GM12878 (cell line): Measurements from ENCODE around the gene PHF2. TPM values are rescaled to one million over a fixed set of nuclear protein-coding genes. Genes with fewer than 3 reads are reported as not detected.

ENCODE experiments used
- ATAC-seq: fragments of 200-7000 bp; cut with Tn5 transposase; 3 replicates; pipeline ENCODE4 v1.9.1; 2020; ENCODE audit warnings: mild to moderate bottlenecking, moderate library complexity
- BruUV-seq: library from RNA; stranded (reverse); fragments of 400-500 nt; replicated peaks from 2 replicates; lab custom pipeline; 2021; lab: Mats Ljungman, UMichigan
- CTCF ChIA-PET: fragments of 300-600 bp; sonication (Branson Sonifier 250); formaldehyde crosslinking; extraction: SDS; loops from one replicate; lab custom pipeline; 2021; ENCODE audit warnings: inconsistent platforms; lab: Yijun Ruan, JAX
- POLR2A ChIA-PET: fragments of 350-600 bp; formaldehyde crosslinking; extraction: SDS; loops from one replicate; lab custom pipeline; 2021; ENCODE audit warnings: inconsistent platforms; lab: Charles Lee
- RAD21 ChIA-PET: fragments of 300-600 bp; sonication (Branson Sonifier 250); formaldehyde crosslinking; loops from one replicate; lab custom pipeline; 2023; ENCODE audit warnings: antibody characterized with exemption; ENCODE audit not compliant: unreplicated experiment; lab: Charles Lee
- SMC1A ChIA-PET: fragments of 300-600 bp; sonication (Branson Sonifier 250); formaldehyde crosslinking; loops from one replicate; lab custom pipeline; 2023; ENCODE audit not compliant: unreplicated experiment, uncharacterized antibody; lab: Charles Lee
- DNase-seq: peaks from one replicate; pipeline ENCODE4 v3.0.0-alpha.2; 2011; ENCODE audit warnings: low read depth, low spot score
- FAIRE-seq: peaks from 3 replicates; lab custom pipeline; 2011; peaks lifted over from hg19 to GRCh38; lab: Jason Lieb, UNC
- H2AFZ ChIP-seq: 2 replicates; pipeline ENCODE4 v1.6.0; 2011; ENCODE audit warnings: low read depth, low read length, control low read depth; ENCODE audit not compliant: control insufficient read depth
- H3K27ac ChIP-seq: 2 replicates; pipeline ENCODE4 v1.5.1; 2011; ENCODE audit warnings: control low read depth; ENCODE audit not compliant: control insufficient read depth, insufficient read depth
- H3K27me3 ChIP-seq, 2 experiments: replicated peaks in 1 of 2; 2 replicates each; pipeline versions ENCODE4 v1.6.0 to v1.6.1; 2011; ENCODE audit warnings: low read length in 1 of 2; ENCODE audit not compliant: control insufficient read depth in 2 of 2, insufficient read depth in 2 of 2
- H3K36me3 ChIP-seq, 2 experiments: 2 replicates each; pipeline ENCODE4 v1.5.1; 2011; ENCODE audit warnings: low read length in 1 of 2; ENCODE audit not compliant: control insufficient read depth in 2 of 2, insufficient read depth in 2 of 2
- H3K4me1 ChIP-seq: 2 replicates; pipeline ENCODE4 v1.6.1; 2011; ENCODE audit warnings: mild to moderate bottlenecking, low read length, moderate library complexity, mixed read lengths; ENCODE audit not compliant: control insufficient read depth, insufficient read depth
- H3K4me2 ChIP-seq: 2 replicates; pipeline ENCODE4 v1.6.0; 2011; ENCODE audit warnings: control low read depth; ENCODE audit not compliant: control insufficient read depth, insufficient read depth
- H3K4me3 ChIP-seq: fragments of 200-600 bp; sonication (generic); 2 replicates; pipeline ENCODE4 v1.5.1; 2016
- H3K79me2 ChIP-seq: 2 replicates; pipeline ENCODE4 v1.6.0; 2011; ENCODE audit warnings: low read length; ENCODE audit not compliant: control insufficient read depth, insufficient read depth
- H3K9ac ChIP-seq: 2 replicates; pipeline ENCODE4 v1.8.0; 2011; ENCODE audit warnings: low read length, control low read depth, mixed read lengths; ENCODE audit not compliant: control insufficient read depth, insufficient read depth
- H3K9me3 ChIP-seq: replicated peaks from 3 replicates; pipeline ENCODE4 v1.5.1; 2011; ENCODE audit warnings: mild to moderate bottlenecking, low read length; ENCODE audit not compliant: control insufficient read depth, insufficient read depth
- H4K20me1 ChIP-seq: 2 replicates; pipeline ENCODE4 v1.6.0; 2011; ENCODE audit not compliant: control insufficient read depth, insufficient read depth
- BCL11A ChIP-seq: IDR thresholded peaks from 2 replicates; pipeline ENCODE4 v1.6.1; 2011; ENCODE audit warnings: low read depth, low read length
- CBFB ChIP-seq: IDR thresholded peaks from 2 replicates; pipeline ENCODE4 v1.6.1; 2016; ENCODE audit warnings: antibody characterized with exemption, low read depth
- CHD4 ChIP-seq: fragments of 200-600 bp; sonication (generic); IDR thresholded peaks from 2 replicates; pipeline ENCODE4 v1.6.1; 2016; ENCODE audit warnings: mild to moderate bottlenecking
- CREM ChIP-seq: IDR thresholded peaks from 2 replicates; pipeline ENCODE4 v1.6.1; 2014; ENCODE audit warnings: antibody characterized with exemption, low read depth
- ESRRA ChIP-seq: IDR thresholded peaks from 2 replicates; pipeline ENCODE4 v1.6.1; 2012; ENCODE audit warnings: mild to moderate bottlenecking, low read length, improper control_type of control experiment
- EZH2 ChIP-seq: IDR thresholded peaks from 2 replicates; pipeline ENCODE4 v1.6.1; 2012; ENCODE audit warnings: low read depth, mild to moderate bottlenecking, control low read depth, inconsistent platforms, low read length, borderline replicate concordance; ENCODE audit not compliant: control insufficient read depth
- FOXK2 ChIP-seq: fragments of 450-650 bp; IDR thresholded peaks from 2 replicates; pipeline ENCODE4 v1.6.1; 2017; ENCODE audit warnings: mild to moderate bottlenecking, moderate library complexity
- MEF2B ChIP-seq: fragments of 450-650 bp; IDR thresholded peaks from 2 replicates; pipeline ENCODE4 v1.6.1; 2018; ENCODE audit warnings: mild to moderate bottlenecking, moderate library complexity; ENCODE audit not compliant: partially characterized antibody, poor library complexity, severe bottlenecking
- MTA3 ChIP-seq: IDR thresholded peaks from 2 replicates; pipeline ENCODE4 v1.6.1; 2012; ENCODE audit warnings: low read length, inconsistent platforms, borderline replicate concordance
- MXI1 ChIP-seq: fragments of 150-350 bp; IDR thresholded peaks from 2 replicates; pipeline ENCODE4 v1.6.1; 2011; ENCODE audit warnings: low read depth, mild to moderate bottlenecking, inconsistent platforms, low read length, improper control_type of control experiment
- NRF1 ChIP-seq: conservative IDR thresholded peaks from 2 replicates; pipeline ENCODE4 v1.6.1; 2011; ENCODE audit warnings: mild to moderate bottlenecking, low read depth, low read length, improper control_type of control experiment
- POLR2AphosphoS5 ChIP-seq: IDR thresholded peaks from 2 replicates; pipeline ENCODE4 v1.6.1; 2011; ENCODE audit warnings: mild to moderate bottlenecking, low read length, inconsistent platforms
- RELA ChIP-seq: fragments of 450-650 bp; IDR thresholded peaks from 2 replicates; pipeline ENCODE4 v1.8.0; 2014; ENCODE audit warnings: borderline replicate concordance; ENCODE audit not compliant: partially characterized antibody
- RUNX3 ChIP-seq: IDR thresholded peaks from 2 replicates; pipeline ENCODE4 v1.6.1; 2012; ENCODE audit warnings: low read length, inconsistent platforms
- SRF ChIP-seq, 2 experiments: IDR thresholded peaks; 2 replicates each; pipeline ENCODE4 v1.6.1; 2011; ENCODE audit warnings: low read depth in 2 of 2, low read length in 2 of 2, mild to moderate bottlenecking in 1 of 2, moderate library complexity in 1 of 2
- STAT1 ChIP-seq: fragments of 450-650 bp; conservative IDR thresholded peaks from 2 replicates; pipeline ENCODE4 v1.6.1; 2014; ENCODE audit warnings: antibody characterized with exemption, mild to moderate bottlenecking
- TARDBP ChIP-seq: IDR thresholded peaks from 2 replicates; pipeline ENCODE4 v1.6.1; 2016; ENCODE audit warnings: borderline replicate concordance
- WGBS: methylation state at CpG from one replicate; pipeline ENCODE4 v1.1.6; 2016; ENCODE audit warnings: low lambda C conversion rate; ENCODE audit not compliant: insufficient replicate concordance, insufficient coverage; ENCODE audit errors: missing lambda C conversion rate; 5-methylcytosine and 5-hydroxymethylcytosine counted together
- in situ Hi-C: fragments of 300-500 bp; cut with MboI; formaldehyde crosslinking; loops from 9 replicates; pipeline ENCODE4 v1.14.3; 2018; ENCODE audit warnings: mixed read lengths
- intact Hi-C: fragments of 100-400 bp; cut with micrococcal nuclease; formaldehyde crosslinking; loops from one replicate; pipeline ENCODE4 v1.14.2; 2022; ENCODE audit not compliant: unreplicated experiment
- polyA plus RNA-seq, 11 experiments: library from polyadenylated mRNA; depleted of rRNA in 4 of 11; unstranded in 6 of 11; stranded (reverse) in 5 of 11; fragments of >200 nt; fragmentation: Nextera tagmentation in 4 of 11; fragmentation: Illumina TruSeq in 1 of 11; extraction: Ambion mirVana in 4 of 11; extraction: Trizol in 1 of 11; gene quantifications; 1 replicate in 1 of 11; 2 replicates in 10 of 11; pipeline versions ENCODE4 v1.2.1 to v1.2.3, GENCODE V29; 2011 to 2016; ENCODE audit warnings: inconsistent platforms in 2 of 11, missing spikeins in 2 of 11, low read depth in 1 of 11
- total RNA-seq, 4 experiments: library from RNA; depleted of rRNA in 3 of 4; stranded (reverse); fragments of >200 nt in 3 of 4; fragmentation: Illumina TruSeq in 1 of 4; extraction: Trizol in 1 of 4; gene quantifications; 2 replicates each; pipeline versions ENCODE4 v1.2.1 to v1.2.3, GENCODE V29; 2013 to 2021
- TF ChIP-seq, protein P1 (sequence below): fragments of 150-350 bp; IDR thresholded peaks from 2 replicates; pipeline ENCODE4 v1.6.1; 2016; ENCODE audit warnings: low read depth, low read length
- TF ChIP-seq, protein P2 (sequence below): fragments of 450-650 bp; IDR thresholded peaks from 2 replicates; pipeline ENCODE4 v1.6.1; 2017; ENCODE audit warnings: mild to moderate bottlenecking, moderate library complexity

The PHF2 gene
- total and polyA plus RNA-seq, 10 of the 15 experiments (the other 5 are each of a cell fraction or from before 2014, with no cell fraction given): 0.34 to 13.3 (median 5.5) TPM

DNA sequence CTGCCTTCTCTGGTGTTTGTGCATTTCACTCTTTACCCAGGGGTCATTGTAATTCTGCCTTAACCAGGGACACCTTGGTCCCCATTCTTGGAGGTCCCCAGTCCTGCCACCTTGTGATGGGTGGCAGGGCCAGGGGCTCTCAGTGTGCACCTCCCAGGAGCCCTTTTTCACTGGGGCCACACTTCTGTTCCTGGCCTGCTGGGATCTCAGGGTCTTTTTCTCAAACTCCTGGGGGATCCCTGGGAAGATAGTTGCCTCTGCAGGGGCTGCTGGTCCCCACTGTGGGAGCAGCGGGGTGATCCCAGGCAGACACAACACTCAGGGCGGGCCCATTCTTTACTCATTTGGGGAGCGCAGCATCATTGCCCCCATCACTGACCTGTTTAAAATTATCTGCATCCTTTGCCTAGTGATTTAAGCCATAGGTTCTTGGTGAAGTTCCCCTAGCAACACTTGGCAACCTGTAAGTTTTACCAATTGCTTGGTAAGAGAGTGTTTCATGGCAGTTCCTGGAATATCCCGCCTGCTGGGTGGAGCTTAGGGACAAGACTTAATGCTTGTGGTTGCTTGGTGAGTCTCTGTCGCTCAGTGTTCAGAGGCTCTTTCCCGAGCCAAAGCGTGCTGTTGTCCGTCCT is 15.7 kb downstream of the PHF2 start:
- ChIA-PET POLR2A (no interaction called here), CTCF (no interaction called here), RAD21 (no interaction called here)
- 98% methylated on average over 8 of the region's 8 CpGs for WGBS
- no peak for ATAC-seq
- Histone ChIP-seq H3K9ac (no peak overlapping the region), H3K4me3 (no peak overlapping the region), H3K4me1 (no peaks in the 10 kb centered on the region), H4K20me1 (peaks cover 3% of the 10 kb centered on the region; the same call in 1 of the 2 replicates)
- no peak for TF ChIP-seq RUNX3
- TF ChIP-seq CREM: no peak
- no peak for TF ChIP-seq BCL11A
- TF ChIP-seq CHD4: no peak
- no peak for TF ChIP-seq POLR2AphosphoS5
- TF ChIP-seq NRF1: no peak
- no peak for TF ChIP-seq TARDBP
- TF ChIP-seq EZH2: no peak
- TF ChIP-seq, protein P1, sequence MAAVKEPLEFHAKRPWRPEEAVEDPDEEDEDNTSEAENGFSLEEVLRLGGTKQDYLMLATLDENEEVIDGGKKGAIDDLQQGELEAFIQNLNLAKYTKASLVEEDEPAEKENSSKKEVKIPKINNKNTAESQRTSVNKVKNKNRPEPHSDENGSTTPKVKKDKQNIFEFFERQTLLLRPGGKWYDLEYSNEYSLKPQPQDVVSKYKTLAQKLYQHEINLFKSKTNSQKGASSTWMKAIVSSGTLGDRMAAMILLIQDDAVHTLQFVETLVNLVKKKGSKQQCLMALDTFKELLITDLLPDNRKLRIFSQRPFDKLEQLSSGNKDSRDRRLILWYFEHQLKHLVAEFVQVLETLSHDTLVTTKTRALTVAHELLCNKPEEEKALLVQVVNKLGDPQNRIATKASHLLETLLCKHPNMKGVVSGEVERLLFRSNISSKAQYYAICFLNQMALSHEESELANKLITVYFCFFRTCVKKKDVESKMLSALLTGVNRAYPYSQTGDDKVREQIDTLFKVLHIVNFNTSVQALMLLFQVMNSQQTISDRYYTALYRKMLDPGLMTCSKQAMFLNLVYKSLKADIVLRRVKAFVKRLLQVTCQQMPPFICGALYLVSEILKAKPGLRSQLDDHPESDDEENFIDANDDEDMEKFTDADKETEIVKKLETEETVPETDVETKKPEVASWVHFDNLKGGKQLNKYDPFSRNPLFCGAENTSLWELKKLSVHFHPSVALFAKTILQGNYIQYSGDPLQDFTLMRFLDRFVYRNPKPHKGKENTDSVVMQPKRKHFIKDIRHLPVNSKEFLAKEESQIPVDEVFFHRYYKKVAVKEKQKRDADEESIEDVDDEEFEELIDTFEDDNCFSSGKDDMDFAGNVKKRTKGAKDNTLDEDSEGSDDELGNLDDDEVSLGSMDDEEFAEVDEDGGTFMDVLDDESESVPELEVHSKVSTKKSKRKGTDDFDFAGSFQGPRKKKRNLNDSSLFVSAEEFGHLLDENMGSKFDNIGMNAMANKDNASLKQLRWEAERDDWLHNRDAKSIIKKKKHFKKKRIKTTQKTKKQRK: no peak
- no peak for TF ChIP-seq ESRRA
- TF ChIP-seq STAT1: no peak
- no peak for TF ChIP-seq MTA3
- no peak for TF ChIP-seq SRF (IDR thresholded peaks at IDR 0.05; ENCODE audit: low read depth in 2 of 2, low read length in 2 of 2)
- TF ChIP-seq FOXK2: no peak
- TF ChIP-seq CBFB: no peak
- TF ChIP-seq, protein P2, sequence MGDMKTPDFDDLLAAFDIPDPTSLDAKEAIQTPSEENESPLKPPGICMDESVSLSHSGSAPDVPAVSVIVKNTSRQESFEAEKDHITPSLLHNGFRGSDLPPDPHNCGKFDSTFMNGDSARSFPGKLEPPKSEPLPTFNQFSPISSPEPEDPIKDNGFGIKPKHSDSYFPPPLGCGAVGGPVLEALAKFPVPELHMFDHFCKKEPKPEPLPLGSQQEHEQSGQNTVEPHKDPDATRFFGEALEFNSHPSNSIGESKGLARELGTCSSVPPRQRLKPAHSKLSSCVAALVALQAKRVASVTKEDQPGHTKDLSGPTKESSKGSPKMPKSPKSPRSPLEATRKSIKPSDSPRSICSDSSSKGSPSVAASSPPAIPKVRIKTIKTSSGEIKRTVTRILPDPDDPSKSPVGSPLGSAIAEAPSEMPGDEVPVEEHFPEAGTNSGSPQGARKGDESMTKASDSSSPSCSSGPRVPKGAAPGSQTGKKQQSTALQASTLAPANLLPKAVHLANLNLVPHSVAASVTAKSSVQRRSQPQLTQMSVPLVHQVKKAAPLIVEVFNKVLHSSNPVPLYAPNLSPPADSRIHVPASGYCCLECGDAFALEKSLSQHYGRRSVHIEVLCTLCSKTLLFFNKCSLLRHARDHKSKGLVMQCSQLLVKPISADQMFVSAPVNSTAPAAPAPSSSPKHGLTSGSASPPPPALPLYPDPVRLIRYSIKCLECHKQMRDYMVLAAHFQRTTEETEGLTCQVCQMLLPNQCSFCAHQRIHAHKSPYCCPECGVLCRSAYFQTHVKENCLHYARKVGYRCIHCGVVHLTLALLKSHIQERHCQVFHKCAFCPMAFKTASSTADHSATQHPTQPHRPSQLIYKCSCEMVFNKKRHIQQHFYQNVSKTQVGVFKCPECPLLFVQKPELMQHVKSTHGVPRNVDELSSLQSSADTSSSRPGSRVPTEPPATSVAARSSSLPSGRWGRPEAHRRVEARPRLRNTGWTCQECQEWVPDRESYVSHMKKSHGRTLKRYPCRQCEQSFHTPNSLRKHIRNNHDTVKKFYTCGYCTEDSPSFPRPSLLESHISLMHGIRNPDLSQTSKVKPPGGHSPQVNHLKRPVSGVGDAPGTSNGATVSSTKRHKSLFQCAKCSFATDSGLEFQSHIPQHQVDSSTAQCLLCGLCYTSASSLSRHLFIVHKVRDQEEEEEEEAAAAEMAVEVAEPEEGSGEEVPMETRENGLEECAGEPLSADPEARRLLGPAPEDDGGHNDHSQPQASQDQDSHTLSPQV: no peak
- no peak for TF ChIP-seq MEF2B
- no peak for TF ChIP-seq MXI1
- no peak for TF ChIP-seq RELA
- TF ChIP-seq, all 136 proteins: peak for 0
- Histone ChIP-seq H3K27ac (no peak overlapping the region), H3K79me2 (no peaks in the 10 kb centered on the region), H3K9me3 (no peaks in the 10 kb centered on the region), H2AFZ (no peak overlapping the region), H3K4me2 (no peak overlapping the region), H3K36me3 (no peaks in the 10 kb centered on the region), H3K27me3 (no peaks in the 10 kb centered on the region)
- SMC1A ChIA-PET: no interaction called here
- no peak for DNase-seq
- intact Hi-C loops (no loop called here), in situ Hi-C loops (no loop called here)
- no TSS peak for BruUV-seq
- no peak for FAIRE-seq
